GM12801 (cell line): ENCODE measurements around the gene BICC1.

Experiments
- TF ChIP-seq, protein P1 (sequence below): IDR thresholded peaks from one replicate; pipeline ENCODE4 v1.5.1; 2011; ENCODE audit warnings: control low read depth; ENCODE audit not compliant: insufficient read length; ENCODE audit errors: extremely low read depth

Gene BICC1, protein sequence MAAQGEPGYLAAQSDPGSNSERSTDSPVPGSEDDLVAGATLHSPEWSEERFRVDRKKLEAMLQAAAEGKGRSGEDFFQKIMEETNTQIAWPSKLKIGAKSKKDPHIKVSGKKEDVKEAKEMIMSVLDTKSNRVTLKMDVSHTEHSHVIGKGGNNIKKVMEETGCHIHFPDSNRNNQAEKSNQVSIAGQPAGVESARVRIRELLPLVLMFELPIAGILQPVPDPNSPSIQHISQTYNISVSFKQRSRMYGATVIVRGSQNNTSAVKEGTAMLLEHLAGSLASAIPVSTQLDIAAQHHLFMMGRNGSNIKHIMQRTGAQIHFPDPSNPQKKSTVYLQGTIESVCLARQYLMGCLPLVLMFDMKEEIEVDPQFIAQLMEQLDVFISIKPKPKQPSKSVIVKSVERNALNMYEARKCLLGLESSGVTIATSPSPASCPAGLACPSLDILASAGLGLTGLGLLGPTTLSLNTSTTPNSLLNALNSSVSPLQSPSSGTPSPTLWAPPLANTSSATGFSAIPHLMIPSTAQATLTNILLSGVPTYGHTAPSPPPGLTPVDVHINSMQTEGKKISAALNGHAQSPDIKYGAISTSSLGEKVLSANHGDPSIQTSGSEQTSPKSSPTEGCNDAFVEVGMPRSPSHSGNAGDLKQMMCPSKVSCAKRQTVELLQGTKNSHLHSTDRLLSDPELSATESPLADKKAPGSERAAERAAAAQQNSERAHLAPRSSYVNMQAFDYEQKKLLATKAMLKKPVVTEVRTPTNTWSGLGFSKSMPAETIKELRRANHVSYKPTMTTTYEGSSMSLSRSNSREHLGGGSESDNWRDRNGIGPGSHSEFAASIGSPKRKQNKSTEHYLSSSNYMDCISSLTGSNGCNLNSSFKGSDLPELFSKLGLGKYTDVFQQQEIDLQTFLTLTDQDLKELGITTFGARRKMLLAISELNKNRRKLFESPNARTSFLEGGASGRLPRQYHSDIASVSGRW

DNA sequence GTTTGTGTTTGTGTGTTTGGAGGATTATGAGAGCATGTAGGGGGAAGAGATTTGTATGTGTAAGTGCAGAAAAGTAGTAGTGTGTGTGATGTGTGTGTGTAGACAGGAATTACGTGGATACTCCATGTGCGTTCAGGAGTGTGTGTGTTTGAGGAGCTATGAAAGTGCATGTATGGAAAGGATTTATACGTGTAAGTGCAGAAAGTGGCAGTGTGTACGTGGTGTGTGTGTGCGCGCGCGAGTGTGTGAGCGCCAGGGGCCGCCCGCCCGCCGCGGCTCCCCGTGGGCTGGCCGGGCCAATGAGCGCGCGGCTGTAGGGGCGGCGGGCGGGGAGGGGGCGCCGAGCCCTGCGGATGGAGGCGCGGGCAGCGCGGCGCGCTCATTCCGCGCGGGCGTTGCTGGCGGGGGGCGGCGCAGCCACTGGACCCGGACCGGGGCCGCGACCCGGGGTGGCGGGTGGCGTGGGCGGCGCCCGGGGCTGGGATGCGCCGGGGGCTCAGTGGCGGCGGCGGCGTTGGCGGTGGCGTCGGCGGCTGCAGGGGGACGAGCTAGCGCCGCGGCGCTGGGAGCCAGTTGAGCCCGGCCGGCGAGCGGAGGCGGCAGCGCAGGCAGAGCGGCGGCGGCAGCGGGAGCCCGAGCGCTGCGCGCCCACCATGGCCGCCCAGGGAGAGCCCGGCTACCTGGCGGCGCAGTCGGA lies at the start of gene BICC1:
TSS of gene BICC1 (plus strand) at position 382 of the 697 bp plus-strand sequence. CDS start at position 654, 272 bp downstream.
- TF ChIP-seq, protein P1, sequence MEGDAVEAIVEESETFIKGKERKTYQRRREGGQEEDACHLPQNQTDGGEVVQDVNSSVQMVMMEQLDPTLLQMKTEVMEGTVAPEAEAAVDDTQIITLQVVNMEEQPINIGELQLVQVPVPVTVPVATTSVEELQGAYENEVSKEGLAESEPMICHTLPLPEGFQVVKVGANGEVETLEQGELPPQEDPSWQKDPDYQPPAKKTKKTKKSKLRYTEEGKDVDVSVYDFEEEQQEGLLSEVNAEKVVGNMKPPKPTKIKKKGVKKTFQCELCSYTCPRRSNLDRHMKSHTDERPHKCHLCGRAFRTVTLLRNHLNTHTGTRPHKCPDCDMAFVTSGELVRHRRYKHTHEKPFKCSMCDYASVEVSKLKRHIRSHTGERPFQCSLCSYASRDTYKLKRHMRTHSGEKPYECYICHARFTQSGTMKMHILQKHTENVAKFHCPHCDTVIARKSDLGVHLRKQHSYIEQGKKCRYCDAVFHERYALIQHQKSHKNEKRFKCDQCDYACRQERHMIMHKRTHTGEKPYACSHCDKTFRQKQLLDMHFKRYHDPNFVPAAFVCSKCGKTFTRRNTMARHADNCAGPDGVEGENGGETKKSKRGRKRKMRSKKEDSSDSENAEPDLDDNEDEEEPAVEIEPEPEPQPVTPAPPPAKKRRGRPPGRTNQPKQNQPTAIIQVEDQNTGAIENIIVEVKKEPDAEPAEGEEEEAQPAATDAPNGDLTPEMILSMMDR = no peak

GRCh38 chr10:58464956-58465355 lies 47.7 kb upstream of the BICC1 start:
- TF ChIP-seq, protein P1 = no peak

DNA sequence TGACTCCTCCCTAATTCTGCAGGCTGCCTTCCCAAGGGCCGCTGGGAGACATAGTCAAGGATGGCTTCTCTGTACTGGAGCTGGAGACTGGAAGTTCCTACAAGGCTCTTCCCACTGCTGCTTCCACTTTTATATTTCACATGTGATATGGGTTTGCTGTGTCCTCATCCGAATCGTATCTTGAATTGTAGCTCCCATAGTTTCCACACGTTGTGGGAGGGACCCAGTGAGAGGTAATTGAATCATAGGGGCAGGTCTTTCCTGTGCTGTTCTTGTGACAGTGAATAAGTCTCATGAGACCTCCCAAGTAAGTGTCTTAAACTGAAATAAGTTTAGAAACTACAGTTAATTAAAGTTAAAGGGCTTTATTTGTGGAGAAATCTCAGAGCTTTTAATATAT lies 47.0 kb upstream of the BICC1 start:
- TF ChIP-seq, protein P1 = no peak

GRCh38 chr10:58467931-58468635 lies 44.6 kb upstream of the BICC1 start:
- TF ChIP-seq, protein P1 = no peak

DNA sequence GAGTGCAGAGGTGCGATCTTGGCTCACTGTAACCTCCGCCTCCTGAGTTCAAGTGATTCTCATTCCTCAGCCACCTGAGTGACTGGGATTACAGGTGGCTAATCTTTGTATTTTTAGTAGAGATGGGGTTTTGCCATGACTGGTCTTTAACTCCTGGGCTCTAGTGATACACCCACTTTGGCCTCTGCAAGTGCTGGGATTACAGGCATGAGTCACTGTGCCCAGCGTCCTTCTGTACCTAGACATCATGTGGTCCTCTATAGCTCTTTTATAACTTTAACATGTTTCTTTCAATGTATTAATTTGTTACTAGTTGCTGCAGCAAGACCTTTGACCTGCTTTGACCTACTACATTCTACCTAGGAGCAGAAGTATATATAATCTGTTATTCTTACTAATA lies 38.7 kb upstream of the BICC1 start:
- TF ChIP-seq, protein P1 = no peak

- TF ChIP-seq, protein P1 = no peak
These were observed 37.1 kb upstream of the BICC1 start for GRCh38 chr10:58475322-58476277.
